ENCODE data around the gene PSEN1. TPM values are rescaled to one million over a fixed set of nuclear protein-coding genes. Genes with fewer than 3 reads are reported as not detected.

The PSEN1 gene
- total and polyA plus RNA-seq, 10 of the 15 experiments (the other 5 are each of a cell fraction or from before 2014, with no cell fraction given), result 8.9 to 32.3 (median 21.8) TPM

GRCh38 chr14:73153272-73153671 is 17.0 kb downstream of the PSEN1 start (continued):
- TF ChIP-seq ELK1 (IDR thresholded peaks at IDR 0.05; ENCODE audit: low read depth, low read length), result no peak
- TF ChIP-seq ZBTB11 (CRISPR knock-in tag; IDR thresholded peaks at IDR 0.05), result no peak
- no peak for TF ChIP-seq BMI1 (IDR thresholded peaks at IDR 0.05; ENCODE audit: borderline replicate concordance)
- TF ChIP-seq BCL3 (IDR thresholded peaks at IDR 0.05; ENCODE audit: borderline replicate concordance, insufficient read depth, low read depth, low read length, poor library complexity, severe bottlenecking), result no peak
- no peak for TF ChIP-seq POLR2AphosphoS2 (IDR thresholded peaks at IDR 0.05; ENCODE audit: low read depth, low read length)
- no peak for TF ChIP-seq ZNF622 (IDR thresholded peaks at IDR 0.05)
- no peak for TF ChIP-seq FOXM1 (IDR thresholded peaks at IDR 0.05; ENCODE audit: low read depth, low read length)

Measured in GM12878 (cell line).